Measurements from ENCODE around the gene GNA14. TPM values are rescaled to one million over a fixed set of nuclear protein-coding genes. Genes with fewer than 3 reads are reported as not detected.

GNA14 gene
- total and polyA plus RNA-seq, 2 of the 8 experiments (the other 6 are each of a cell fraction or from before 2014, with no cell fraction given): 3.4 to 6.3 TPM

DNA sequence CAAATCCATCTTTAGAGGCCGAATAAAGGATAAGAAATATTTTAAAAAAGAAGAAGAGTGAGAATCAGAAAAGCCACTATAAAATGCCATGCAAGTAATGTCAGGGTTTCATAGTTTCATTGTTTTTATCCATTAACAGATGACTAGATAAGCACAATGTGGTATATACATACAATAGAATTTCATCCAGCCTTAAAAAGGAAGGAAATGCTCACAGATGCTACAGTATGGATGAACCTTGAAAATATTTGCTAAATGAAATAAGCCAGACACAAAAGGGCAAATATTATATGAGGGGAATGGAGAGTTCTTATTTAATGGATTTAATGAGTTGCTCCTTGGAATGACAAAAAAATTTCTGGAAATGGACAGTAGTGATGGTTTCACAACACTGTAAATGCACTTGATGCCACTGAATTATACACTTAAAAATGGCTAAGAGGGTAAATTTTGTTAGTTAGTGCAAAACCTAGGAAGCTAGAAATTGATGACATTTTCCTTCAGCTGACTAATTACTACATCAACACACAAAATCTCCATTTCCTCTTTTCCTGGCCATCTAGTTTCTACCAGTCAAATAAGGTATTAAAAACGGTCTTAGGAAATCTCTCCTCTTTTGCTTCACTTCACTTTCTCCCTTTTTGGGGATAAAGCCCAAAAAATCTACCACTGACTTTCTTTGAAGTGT lies 86.6 kb downstream of the GNA14 start:
- no peaks in the 10 kb centered on the region for H4K20me1 ChIP-seq (replicated peaks in 1 of 2; ENCODE audit: control insufficient read depth in 1 of 2, insufficient read depth in 2 of 2, low read length in 2 of 2)
- no peaks in the 10 kb centered on the region for H3K79me1 ChIP-seq (ENCODE audit: low read depth, low read length)
- no peak overlapping the region for H2BK5ac ChIP-seq (ENCODE audit: low read depth, low read length)
- H3K4me2 ChIP-seq (ENCODE audit: insufficient read depth in 1 of 2, low read depth in 2 of 2, low read length in 2 of 2): no peak overlapping the region
- no peak overlapping the region for H4K91ac ChIP-seq (replicated peaks; ENCODE audit: insufficient read length, low read length)
- H3K14ac ChIP-seq (ENCODE audit: insufficient read length): no peak overlapping the region
- no peak overlapping the region for H3K23ac ChIP-seq (ENCODE audit: insufficient read length)
- no peak for TF ChIP-seq SAP30 (IDR thresholded peaks at IDR 0.05; ENCODE audit: insufficient read depth, insufficient replicate concordance, low read length)
- TF ChIP-seq, protein P1, sequence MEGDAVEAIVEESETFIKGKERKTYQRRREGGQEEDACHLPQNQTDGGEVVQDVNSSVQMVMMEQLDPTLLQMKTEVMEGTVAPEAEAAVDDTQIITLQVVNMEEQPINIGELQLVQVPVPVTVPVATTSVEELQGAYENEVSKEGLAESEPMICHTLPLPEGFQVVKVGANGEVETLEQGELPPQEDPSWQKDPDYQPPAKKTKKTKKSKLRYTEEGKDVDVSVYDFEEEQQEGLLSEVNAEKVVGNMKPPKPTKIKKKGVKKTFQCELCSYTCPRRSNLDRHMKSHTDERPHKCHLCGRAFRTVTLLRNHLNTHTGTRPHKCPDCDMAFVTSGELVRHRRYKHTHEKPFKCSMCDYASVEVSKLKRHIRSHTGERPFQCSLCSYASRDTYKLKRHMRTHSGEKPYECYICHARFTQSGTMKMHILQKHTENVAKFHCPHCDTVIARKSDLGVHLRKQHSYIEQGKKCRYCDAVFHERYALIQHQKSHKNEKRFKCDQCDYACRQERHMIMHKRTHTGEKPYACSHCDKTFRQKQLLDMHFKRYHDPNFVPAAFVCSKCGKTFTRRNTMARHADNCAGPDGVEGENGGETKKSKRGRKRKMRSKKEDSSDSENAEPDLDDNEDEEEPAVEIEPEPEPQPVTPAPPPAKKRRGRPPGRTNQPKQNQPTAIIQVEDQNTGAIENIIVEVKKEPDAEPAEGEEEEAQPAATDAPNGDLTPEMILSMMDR (IDR thresholded peaks at IDR 0.05; ENCODE audit: control extremely low read depth in 1 of 3, insufficient read depth in 1 of 3, low read depth in 1 of 3, low read length in 3 of 3): no peak
- no peak for TF ChIP-seq BCL11A (IDR thresholded peaks at IDR 0.05; ENCODE audit: low read depth in 2 of 2, low read length in 2 of 2)
- no peak for TF ChIP-seq POU5F1 (IDR thresholded peaks at IDR 0.05; ENCODE audit: low read depth, low read length)
- no peak for TF ChIP-seq JUND (IDR thresholded peaks at IDR 0.05; ENCODE audit: low read length)
- no peak for TF ChIP-seq TEAD4 (IDR thresholded peaks at IDR 0.05; ENCODE audit: low read depth, low read length)
- POLR2A ChIA-PET (ENCODE audit: partially characterized antibody): interaction anchor here (3.2 kb wide), 1 partner anchor 23 kb away, joined by 7 read pairs; no protein-coding TSS in a partner anchor
- H2AFZ ChIP-seq (ENCODE audit: low read length): no peak overlapping the region
- H2BK20ac ChIP-seq (ENCODE audit: low read length): no peak overlapping the region
- H3K27ac ChIP-seq (ENCODE audit: low read depth, low read length): no peak overlapping the region
- no peak overlapping the region for H2BK15ac ChIP-seq (ENCODE audit: low read length)
- no peaks in the 10 kb centered on the region for H3K23me2 ChIP-seq (ENCODE audit: low read depth, low read length)
- H3K9me3 ChIP-seq (ENCODE audit: insufficient read depth in 2 of 2, low read depth in 1 of 2, low read length in 1 of 2): no peaks in the 10 kb centered on the region
- no peak overlapping the region for H2AK5ac ChIP-seq (ENCODE audit: low read depth, low read length)
- H2BK120ac ChIP-seq (replicated peaks; ENCODE audit: low read depth, low read length): no peak overlapping the region
- H3K27me3 ChIP-seq (replicated peaks in 1 of 4; ENCODE audit: control insufficient read depth in 3 of 4, extremely low read depth in 1 of 4, insufficient read depth in 3 of 4, low read length in 3 of 4): no peaks in the 10 kb centered on the region
- H3K56ac ChIP-seq (replicated peaks; ENCODE audit: insufficient read length, low read depth, low read length): no peak overlapping the region
- no peak overlapping the region for H3K4ac ChIP-seq (replicated peaks; ENCODE audit: insufficient read length, low read depth, low read length)
- CTCF ChIA-PET (ENCODE audit: partially characterized antibody): interaction anchor here (0.7 kb wide), 1 partner anchor 218 kb away, joined by 3 read pairs; no protein-coding TSS in a partner anchor
- FAIRE-seq (no peak), DNase-seq (ENCODE audit: low read depth in 1 of 2, low spot score in 2 of 2) (no peak)
- H3K79me2 ChIP-seq (ENCODE audit: control insufficient read depth in 1 of 2, insufficient read depth in 2 of 2, low read length in 2 of 2): no peaks in the 10 kb centered on the region
- no peak overlapping the region for H4K8ac ChIP-seq (ENCODE audit: extremely low read depth, insufficient read depth, low read length)
- no peak overlapping the region for H4K5ac ChIP-seq (ENCODE audit: insufficient read length, low read depth, low read length)
- 89% methylated on average over 2 of the region's 2 CpGs; no CpG with 5 or more reads in 1 of the 2 experiments for WGBS, 2 experiments (ENCODE audit: extremely low coverage in 1 of 2, insufficient coverage in 1 of 2, insufficient read length in 1 of 2, insufficient replicate concordance in 2 of 2, low coverage in 1 of 2, low lambda C conversion rate in 2 of 2, missing lambda C conversion rate in 1 of 2)
- H3K4me3 ChIP-seq (ENCODE audit: extremely low read depth in 1 of 4, insufficient read depth in 2 of 4, low read depth in 3 of 4, low read length in 4 of 4): no peak overlapping the region
- no peak overlapping the region for H2BK12ac ChIP-seq (ENCODE audit: low read depth, low read length)
- H3K36me3 ChIP-seq (ENCODE audit: control insufficient read depth in 2 of 4, insufficient read depth in 4 of 4, low read length in 3 of 4): no peaks in the 10 kb centered on the region
- H3K4me1 ChIP-seq (replicated peaks in 1 of 4; ENCODE audit: control insufficient read depth in 3 of 4, insufficient read depth in 4 of 4, low read length in 3 of 4): no peaks in the 10 kb centered on the region
- H3K18ac ChIP-seq (ENCODE audit: extremely low read depth, low read length): no peak overlapping the region
- H3K9ac ChIP-seq (replicated peaks in 1 of 4; ENCODE audit: extremely low read depth in 1 of 4, low read depth in 3 of 4, low read length in 3 of 4): no peak overlapping the region

All from H1 (cell line).